Measurements from ENCODE around the gene CETN3.
"Not testable (repeated sequence)": the region's sequence is repeated elsewhere in the genome, so short reads cannot be mapped to it uniquely, and the experiment has no call there.

CETN3 gene

DNA sequence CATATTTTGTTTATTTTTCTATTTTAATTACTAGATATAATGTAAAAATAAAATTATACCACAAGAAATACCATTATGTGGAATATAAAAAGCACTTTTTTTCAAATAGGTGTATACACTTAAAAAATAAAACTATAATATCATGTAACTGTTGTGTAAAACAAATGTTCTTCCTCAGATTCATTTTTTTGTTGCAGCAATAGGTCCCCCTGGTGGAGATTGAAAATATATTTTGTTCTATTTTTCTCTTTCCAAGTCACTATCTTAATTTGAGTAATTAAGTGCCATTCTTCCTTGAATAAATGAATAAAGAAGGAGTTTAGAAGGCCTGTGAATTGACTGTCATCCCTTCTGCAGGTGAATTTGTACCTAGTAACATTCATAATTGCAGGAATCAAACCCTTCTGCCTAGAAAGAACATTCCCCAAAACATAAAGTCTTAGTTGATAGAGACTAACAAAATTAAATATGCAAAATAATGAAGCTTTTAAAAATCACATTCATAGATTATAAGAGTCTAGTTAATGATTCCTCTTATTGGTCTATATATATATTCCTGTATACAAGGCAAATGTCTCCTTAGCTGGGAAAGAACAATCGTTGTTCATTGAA lies 23.4 kb downstream of the CETN3 start:
- Histone ChIP-seq H3K27ac (no peak overlapping the region), H3K4me3 (no peak overlapping the region)

DNA sequence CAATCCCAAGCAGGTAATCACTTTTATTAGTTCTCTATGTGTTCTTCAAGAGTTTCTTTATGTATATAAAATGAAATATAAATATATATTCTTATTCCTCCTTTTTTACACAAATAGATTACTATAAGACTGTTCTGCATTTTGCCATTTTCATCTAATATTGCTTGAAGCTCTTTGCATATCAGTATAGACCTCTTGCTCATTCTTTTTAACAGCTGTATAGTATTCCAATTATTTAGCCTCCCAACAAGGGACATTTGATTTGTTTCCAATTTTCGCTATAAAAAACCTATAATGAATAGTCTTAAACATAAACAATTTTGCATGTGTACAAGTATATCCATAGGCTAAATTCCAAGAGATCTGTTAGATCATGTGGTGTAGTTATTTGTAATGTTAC lies 25.2 kb downstream of the CETN3 start:
- Histone ChIP-seq H3K4me3 (no peak overlapping the region), H3K27ac (no peak overlapping the region)

DNA sequence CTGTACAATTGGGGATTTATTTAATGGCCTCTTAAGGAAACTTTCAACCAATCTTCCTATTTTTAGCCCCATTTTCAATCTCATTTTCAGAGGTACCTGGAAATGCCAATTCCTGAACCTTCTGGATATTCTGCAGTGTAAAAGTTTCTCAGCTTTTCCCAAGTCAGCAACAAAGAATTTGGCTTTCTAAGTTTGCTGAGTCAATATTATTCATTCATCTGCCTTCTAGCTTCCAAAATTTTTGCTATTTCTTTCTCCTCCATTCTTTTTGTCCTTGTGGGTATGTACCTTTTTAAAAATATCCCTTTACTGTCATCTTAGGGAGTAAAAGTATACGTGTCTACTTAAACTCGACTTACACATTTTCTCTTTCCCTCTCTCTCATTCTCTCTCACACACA lies 25.7 kb downstream of the CETN3 start:
- Histone ChIP-seq H3K4me3 (no peak overlapping the region), H3K27ac (no peak overlapping the region)

DNA sequence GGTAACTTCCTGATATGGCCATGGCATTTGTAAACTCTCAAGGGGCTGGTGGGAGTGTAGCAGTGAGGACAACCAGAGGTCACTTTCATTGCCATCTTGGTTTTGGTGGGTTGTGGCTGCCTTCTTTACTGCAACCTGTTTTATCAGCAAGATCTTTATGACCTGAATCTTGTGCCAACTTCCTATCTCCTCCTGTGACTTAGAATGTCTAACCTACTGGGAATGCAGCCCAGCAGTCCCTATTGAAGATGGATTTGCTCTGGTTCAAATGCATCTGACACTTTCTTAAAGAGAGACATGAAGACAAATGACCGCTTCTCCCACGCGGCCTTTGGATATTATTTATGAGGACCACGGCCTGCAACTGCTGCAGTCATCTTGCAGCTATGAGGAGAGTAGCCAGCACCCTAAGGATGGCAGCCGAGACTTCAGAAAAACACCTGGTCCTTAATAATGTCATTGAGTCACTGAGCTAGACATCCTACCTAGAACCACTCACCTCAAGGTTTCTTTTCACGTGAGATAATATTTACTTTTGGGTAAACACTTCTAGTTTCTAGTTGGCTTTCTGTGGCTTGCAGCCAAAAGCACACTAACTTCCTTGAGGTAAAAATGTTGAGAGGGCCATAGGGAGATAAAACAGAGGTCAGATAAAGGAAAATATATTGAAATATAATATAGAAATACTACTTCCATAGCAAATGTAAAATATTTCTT lies 28.2 kb downstream of the CETN3 start:
- no peak overlapping the region for H3K27ac ChIP-seq
- no peak overlapping the region for H3K4me3 ChIP-seq

DNA sequence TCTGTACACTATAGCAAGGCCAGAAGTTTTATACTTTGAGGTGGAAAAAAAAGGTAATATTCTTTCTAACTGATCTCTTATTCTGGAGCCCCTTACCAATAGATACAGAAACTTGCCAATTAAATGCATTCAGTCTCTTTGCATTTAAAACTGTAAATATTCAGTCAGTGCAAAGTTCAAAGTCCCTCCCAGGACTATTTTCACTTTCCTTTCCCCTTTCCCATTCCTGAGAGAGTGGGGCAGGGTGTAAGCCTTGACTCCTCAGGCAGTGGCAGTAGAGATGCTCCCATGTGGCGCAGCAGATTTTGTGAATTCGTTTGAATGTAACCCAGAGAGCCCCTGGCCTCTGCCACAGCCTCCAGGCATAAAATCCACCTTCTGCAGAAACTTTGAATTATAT lies 29.9 kb downstream of the CETN3 start:
- Histone ChIP-seq H3K4me3 (no peak overlapping the region), H3K27ac (no peak overlapping the region)

DNA sequence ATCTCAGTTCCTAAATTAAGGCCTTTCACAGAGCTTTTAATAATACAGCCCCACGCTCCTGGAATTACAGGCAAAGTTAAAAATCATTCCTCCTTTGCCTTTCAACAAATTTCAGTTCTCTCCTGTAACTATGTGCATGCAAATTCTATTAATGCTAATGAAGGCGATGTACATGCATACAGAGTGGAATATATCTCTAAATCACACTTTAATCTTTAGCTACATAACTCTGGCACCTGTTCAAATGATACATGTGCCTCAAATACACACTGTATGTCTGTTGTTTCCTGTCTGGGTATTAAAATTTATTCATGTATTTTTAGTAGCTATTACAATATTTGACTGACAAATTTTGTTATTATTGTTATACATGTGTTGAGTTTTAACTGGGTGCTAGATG lies 30.8 kb downstream of the CETN3 start:
- H3K4me3 ChIP-seq = no peak overlapping the region
- no peak overlapping the region for H3K27ac ChIP-seq

DNA sequence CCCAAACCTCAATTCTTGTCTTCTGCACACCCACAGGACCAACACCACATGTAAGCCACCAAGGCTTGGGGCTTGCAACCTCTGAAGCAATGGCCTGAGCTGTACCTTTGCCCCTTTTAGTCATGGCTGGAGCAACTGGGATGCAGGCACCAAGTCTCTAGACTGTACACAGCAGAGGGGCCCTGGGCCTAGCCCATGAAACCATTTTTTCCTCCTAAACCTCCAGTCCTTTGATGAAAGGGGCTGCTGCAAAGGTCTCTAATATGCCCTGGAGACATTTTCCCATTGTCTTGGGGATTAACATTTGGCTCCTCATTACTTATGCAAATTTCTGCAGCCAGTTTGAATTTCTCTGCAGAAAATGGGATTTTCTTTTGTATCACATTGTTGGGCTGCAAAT lies 38.3 kb downstream of the CETN3 start:
- H3K4me3 ChIP-seq, H3K27ac ChIP-seq: not testable (repeated sequence)

DNA sequence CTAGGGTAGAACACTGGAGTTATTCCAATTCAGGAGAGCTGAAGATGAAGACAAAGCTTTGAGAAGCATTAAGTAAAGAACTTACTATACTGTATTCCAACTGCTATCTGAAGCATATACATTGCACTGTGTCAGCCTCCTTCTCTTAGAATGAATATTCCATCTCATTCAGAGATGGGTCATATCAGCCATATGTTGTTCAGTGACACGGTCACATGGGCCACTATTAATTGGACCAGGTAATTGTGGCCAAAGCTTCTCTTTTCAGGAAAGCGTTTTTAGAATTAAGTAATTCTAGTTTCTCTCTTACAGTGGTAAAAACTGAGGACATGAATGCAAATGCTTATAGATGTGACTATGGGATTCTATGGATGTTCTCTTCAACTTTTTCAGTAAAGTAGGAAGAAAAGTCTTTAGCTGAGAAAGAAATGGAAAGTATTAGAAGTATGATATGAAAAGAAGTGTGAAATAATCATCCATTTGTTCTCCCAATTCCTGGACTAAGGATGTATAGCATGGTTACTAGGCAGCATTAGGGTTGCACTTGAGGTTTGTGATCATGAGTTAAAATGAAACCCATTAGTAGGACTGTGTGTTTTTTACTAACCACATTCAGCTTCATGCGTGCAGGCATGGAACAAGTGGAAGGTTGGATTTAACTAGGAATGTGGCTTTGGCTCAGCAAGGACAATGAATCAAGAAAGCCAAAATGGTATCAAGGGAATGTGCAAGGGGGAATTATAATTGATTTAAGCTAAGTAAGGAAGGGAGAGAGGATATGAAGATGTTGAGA lies 40.9 kb downstream of the CETN3 start:
- Histone ChIP-seq H3K27ac (no peak overlapping the region), H3K4me3 (no peak overlapping the region)

DNA sequence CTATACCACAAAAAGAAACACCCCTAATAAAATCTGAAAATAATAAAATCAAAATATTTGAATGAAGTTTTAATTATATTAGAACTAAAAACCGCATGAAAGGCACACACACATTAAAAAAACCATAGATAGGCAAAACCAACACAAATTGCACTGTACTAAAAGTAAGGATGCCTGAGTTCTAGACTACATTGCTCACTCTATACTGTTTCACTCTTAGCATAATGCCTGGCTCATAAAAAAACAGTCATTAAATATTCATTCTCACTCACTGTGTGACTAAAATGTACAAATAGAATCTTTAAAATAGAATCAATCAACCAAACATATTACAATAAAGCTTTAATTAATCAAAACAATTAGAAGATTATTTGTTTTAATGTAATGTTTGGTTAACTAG lies 41.7 kb downstream of the CETN3 start:
- H3K27ac ChIP-seq = no peak overlapping the region
- H3K4me3 ChIP-seq = no peak overlapping the region

DNA sequence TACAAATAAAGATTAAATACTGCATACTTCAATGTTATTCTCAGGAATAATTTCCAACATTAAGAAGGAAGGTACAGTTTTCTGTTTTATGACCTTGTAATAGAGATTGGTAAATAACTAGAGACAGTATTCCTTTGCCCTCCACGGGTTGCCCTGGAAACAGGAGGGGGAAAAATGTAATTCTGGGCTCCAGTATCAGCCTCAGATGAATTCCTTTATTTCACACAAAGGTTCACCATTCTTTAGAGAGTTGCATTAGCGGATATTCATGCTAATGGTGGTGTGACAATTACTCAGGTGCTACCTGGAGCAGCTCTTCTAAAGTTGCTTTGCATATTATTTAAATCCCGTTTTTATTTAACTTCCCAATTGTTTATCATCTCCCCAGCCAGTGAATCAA lies 42.6 kb downstream of the CETN3 start:
- Histone ChIP-seq H3K27ac (no peak overlapping the region), H3K4me3 (no peak overlapping the region)

DNA sequence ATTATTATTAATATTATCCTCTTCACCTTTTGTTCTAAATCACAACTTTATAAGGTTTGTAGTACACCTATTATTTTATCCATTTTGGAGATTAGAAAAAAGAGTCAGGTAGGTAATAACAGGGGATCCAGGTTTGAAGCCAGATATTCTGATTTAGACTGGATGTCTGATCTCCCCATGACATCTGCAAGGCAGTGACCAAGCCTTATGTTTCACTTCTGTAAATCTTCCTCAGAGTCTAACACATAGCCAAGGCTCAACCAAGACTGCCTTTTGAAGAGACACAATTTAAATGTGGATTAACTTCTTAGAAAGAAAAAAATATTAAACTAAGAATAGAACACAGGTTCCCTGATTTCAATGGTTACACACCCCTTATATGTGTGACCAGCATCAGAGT lies 44.2 kb downstream of the CETN3 start:
- Histone ChIP-seq H3K27ac (no peak overlapping the region), H3K4me3 (no peak overlapping the region)

DNA sequence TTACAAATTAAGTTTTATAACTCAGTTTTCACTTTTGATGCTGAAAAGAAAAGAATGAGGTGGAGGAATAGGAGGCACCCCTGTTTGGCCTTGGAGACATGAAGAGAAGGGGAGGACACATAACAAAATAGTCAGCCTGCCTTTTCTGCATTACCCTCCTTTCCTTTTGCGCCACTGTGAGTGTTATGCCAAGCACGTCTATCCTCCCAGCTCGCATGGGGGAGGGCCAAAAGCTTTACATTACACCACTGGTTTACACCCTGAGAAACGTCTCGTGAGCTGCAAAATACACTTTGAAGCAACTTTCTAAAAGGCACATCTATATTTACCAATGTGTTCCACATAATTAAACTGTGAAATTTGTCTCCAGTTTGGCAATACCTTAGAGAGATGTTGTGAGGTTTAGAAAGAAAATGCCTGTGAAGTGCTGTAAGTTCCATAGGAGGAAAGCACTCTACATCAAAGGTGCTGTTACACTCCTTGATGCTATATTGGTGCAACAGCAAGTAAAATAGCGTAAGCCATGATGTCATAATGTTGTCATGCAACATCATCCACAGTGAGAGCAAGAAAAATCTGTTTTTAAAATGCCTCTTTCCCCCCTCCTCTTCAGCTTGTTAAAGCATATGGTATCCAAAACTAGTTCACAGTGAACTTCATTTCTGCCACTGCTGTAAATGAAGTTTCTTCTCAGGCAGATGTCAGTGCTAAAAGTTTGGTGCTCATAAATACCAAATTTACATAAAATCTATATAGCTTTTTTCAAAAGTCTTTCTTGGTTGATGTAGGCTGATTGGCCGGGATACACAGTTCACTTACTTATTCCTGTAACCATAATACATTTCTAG lies 50.3 kb downstream of the CETN3 start:
- no peak overlapping the region for H3K4me3 ChIP-seq

DNA sequence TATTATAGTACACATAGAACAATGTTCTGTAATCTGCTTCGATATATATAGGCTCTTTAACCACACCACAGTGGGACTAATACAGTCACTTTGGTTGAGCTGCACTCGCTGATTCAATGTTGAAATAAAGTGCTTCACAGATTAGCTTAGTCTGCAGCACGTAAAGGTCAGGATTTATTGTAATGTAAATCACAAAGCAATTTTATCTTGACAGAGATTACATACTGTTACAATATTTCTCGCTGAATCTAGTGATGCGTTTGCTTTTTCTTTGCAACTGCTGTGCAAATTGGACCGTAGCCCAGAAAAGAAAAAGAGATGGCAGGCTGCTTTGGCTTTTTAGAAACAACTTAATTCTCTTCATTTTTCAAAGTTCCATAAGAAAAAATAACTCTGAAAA lies 52.9 kb downstream of the CETN3 start:
- Histone ChIP-seq H3K4me3 (no peak overlapping the region), H3K27ac (no peak overlapping the region)

More for the DNA sequence above, 50.3 kb downstream of the CETN3 start:
- no peak overlapping the region for H3K27ac ChIP-seq

DNA sequence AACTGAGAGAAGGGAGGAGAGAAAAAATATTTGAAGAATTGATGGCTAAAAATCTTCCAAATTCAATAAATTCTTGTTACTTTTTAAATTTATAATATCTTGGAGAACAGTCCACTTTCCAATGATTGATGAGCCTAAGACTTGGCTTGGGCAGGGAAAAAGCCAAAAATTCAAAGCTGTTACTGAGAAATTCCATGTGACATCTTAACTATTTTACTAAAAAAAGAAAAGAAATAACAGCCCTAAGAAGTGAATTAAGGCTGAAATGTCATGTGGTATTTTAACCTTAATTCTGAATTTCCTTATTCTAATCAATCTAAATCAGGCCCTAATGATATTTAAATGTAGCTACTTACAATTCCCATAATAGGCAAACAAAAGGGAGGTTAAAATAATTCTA lies 53.4 kb downstream of the CETN3 start:
- Histone ChIP-seq H3K27ac (no peak overlapping the region), H3K4me3 (no peak overlapping the region)

DNA sequence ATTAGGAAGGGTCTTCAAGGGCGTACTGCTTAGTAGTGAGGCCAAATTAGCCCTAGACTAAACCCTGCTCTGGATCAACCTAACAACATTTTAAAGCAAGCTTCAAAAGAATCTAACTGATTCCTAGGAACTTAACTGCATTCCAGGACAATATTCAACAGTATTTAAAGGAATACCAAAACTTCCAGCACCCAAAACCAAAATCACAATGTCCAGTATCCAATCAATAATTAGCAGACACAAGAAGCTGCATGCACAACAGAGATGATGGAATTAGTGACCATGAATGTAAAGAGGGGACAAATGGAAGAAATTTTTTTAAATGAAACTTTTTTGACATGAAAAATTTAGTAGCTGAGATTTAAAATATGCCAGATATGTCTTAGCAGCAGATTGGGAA lies 53.9 kb downstream of the CETN3 start:
- no peak overlapping the region for H3K27ac ChIP-seq
- H3K4me3 ChIP-seq = no peak overlapping the region

DNA sequence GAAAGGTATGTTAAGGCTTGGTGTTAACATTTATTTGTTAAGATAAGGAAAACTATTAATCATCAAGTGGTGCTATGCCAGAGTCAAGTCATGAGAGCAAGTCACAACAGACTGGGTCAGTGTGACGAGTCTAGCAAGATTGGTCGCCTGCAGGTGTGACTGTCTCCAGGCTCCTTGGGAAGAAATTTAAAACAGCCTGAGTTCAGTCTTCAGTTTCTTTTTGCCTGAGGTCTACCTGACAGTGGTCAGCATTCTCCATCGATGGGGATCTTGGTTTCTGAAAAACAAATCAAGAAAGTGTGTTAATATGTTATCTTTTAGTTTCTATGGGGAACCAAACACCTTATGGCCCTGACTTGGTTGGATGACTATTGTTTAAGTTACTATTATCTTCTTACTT lies 56.3 kb downstream of the CETN3 start:
- Histone ChIP-seq H3K4me3 (no peak overlapping the region), H3K27ac (no peak overlapping the region)

DNA sequence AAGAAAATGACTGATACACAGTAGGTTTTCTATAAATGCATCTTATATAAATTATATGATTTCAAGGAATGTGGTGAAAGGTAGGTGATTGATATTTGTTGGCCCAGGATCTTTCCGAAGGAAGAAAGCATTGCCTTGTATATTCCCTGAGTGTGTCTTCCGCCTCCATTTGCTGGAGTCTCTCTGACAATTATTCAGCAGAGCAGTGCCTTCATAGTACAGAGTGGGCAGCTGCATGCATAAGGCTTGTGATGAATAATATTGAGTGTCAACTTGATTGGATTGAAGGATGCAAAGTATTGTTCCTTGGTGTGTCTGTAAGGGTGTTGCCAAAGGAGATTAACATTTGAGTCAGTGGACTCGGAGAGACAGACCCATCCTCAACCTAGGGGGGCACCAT lies 58.5 kb downstream of the CETN3 start:
- Histone ChIP-seq H3K27ac (no peak overlapping the region), H3K4me3 (no peak overlapping the region)

DNA sequence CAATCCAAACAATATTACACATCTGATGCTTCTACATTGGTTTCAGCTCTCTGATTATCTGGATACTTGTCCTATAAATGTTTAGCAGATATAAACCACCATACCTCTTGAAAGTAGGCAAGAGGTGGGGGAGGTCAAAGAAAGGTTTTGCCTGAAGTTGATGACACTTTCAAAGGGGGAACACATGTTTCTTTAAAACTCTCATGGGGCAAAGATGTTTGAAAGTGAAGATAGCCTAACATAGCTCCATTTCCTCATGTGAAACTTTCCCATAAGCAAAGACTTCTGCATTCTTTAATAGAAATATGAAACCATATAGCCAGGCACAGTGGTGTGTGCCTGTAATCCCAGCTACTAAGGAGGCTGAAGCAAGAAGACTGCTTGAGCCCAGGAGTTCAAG lies 62.1 kb downstream of the CETN3 start:
- no peak overlapping the region for H3K27ac ChIP-seq

DNA sequence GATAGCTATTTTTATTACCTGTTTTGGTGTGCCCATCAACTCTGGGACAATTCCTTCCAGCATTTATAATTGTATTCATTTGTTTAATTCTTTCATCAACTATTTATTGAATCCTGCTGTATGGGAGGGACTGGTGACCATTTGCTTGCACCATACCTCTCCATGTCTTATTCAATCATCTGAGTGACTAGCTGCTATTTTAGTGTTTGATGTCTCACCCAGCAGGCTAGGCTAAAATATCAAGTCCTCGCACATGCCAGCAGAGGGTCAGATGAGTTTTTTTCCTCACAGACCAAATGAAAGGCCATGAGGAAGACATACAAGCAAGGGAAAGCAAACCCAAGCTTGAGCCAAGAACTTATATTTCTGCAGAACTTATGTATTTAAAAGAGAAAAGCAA lies 63.9 kb downstream of the CETN3 start:
- Histone ChIP-seq H3K4me3 (no peak overlapping the region), H3K27ac (no peak overlapping the region)

More for the DNA sequence above, 62.1 kb downstream of the CETN3 start:
- H3K4me3 ChIP-seq = no peak overlapping the region

DNA sequence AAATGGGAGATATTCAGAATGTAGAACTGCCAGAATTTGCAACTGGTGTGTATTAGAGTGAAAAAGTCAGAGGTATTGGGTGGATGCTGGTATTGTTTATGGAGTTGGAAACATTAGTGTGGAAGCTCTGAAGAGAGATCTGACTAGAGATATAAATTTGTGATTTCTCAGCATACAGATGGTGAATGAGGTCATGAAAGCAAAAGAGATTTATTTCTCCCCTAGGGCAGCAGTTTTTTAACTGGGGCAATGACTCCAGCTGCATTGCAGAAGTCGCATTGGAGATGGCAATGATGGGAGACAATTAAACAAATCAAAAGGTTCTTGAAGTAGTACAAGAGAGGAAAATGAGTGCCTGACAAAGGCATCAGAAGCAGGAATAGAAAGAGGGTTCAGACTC lies 64.9 kb downstream of the CETN3 start:
- H3K4me3 ChIP-seq = no peak overlapping the region
- no peak overlapping the region for H3K27ac ChIP-seq

Measured in skin epidermis (tissue), 12 donors.